Panc1 (cell line): ENCODE data around the gene PBRM1.

Source experiments
- POLR2AphosphoS5 ChIP-seq: IDR thresholded peaks from 2 replicates; pipeline ENCODE4 v1.6.1; 2012; ENCODE audit warnings: mild to moderate bottlenecking, low read depth, low read length, moderate library complexity
- TF ChIP-seq, protein P1 (sequence below): fragments of 450-650 bp; IDR thresholded peaks from 2 replicates; pipeline ENCODE4 v1.5.1; 2017; ENCODE audit warnings: mild to moderate bottlenecking

DNA sequence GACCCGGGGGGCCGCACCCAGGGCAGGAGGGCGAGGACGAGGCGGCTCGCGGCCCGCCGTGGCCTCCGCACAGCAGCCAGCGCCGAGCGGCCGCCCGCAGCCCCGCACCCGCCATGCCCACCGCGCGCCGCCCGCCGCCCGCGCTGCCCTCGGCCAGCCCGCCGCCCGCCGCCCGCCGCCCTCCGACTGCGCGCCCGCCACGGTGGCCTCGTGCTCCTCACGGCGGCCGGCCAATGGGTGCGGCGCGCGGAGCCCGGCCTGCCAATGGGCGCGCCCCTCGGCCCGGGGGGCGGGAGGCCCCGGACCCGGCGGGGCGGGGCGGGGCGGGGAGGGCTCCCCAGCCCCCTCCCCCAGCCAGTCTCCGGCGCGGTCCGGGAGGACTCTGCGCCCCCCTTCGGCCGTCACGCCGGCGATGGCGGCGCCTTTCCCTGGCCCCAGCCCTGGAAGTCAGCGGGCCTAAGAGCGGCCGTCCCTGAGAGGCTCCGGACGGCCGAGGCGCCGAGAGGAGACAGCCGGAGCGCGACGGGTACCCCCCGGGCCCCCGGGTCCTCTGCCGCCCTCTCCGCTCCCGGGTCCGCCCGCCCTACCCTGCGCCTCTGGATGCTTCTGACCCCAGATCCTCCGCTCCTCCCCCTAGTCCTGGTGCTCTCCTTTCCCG is 152.0 kb downstream of the PBRM1 start, which contains the start of gene NT5DC2:
- TF ChIP-seq, protein P1, sequence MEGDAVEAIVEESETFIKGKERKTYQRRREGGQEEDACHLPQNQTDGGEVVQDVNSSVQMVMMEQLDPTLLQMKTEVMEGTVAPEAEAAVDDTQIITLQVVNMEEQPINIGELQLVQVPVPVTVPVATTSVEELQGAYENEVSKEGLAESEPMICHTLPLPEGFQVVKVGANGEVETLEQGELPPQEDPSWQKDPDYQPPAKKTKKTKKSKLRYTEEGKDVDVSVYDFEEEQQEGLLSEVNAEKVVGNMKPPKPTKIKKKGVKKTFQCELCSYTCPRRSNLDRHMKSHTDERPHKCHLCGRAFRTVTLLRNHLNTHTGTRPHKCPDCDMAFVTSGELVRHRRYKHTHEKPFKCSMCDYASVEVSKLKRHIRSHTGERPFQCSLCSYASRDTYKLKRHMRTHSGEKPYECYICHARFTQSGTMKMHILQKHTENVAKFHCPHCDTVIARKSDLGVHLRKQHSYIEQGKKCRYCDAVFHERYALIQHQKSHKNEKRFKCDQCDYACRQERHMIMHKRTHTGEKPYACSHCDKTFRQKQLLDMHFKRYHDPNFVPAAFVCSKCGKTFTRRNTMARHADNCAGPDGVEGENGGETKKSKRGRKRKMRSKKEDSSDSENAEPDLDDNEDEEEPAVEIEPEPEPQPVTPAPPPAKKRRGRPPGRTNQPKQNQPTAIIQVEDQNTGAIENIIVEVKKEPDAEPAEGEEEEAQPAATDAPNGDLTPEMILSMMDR = no peak; the same call in 1 of the 2 replicates
- TF ChIP-seq POLR2AphosphoS5 = no peak
